Gastrocnemius medialis (tissue), 4 donors: Measurements from ENCODE around the gene RCAN3. TPM values are rescaled to one million over a fixed set of nuclear protein-coding genes. Genes with fewer than 3 reads are reported as not detected.
"Not testable (repeated sequence)": the region's sequence is repeated elsewhere in the genome, so short reads cannot be mapped to it uniquely, and the experiment has no call there.

Experiments
- ATAC-seq, 2 donors: fragments of 150-250 bp; one replicate each; pipeline ENCODE4 v1.9.1; 2016
- DNase-seq, 2 donors: peaks; one replicate each; pipeline ENCODE4 v3.0.0-alpha.2; 2019
- H3K27ac ChIP-seq, 4 donors: fragments of 200-600 bp; sonication (generic); 1 replicate in 1 of 4; 2 replicates in 3 of 4; pipeline ENCODE4 v1.5.1; 2016 to 2018; ENCODE audit warnings: mild to moderate bottlenecking in 2 of 4, moderate library complexity in 1 of 4
- H3K27me3 ChIP-seq, 3 donors: fragments of 200-600 bp; sonication (generic) in 2 of 3; 1 replicate in 1 of 3; 2 replicates in 2 of 3; pipeline versions ENCODE4 v1.5.1 to v1.6.0; 2016 to 2019; ENCODE audit warnings: mild to moderate bottlenecking in 1 of 3, moderate library complexity in 1 of 3
- H3K36me3 ChIP-seq, 2 donors: fragments of 200-600 bp; sonication (generic) in 1 of 2; one replicate each; pipeline ENCODE4 v1.5.1; 2017 to 2018
- H3K4me1 ChIP-seq, 2 donors: fragments of 200-600 bp; sonication (generic) in 1 of 2; one replicate each; pipeline ENCODE4 v1.5.1; 2016 to 2017; ENCODE audit warnings: mild to moderate bottlenecking in 2 of 2
- H3K4me3 ChIP-seq, 4 donors: fragments of 200-600 bp; sonication (generic) in 3 of 4; 1 replicate in 1 of 4; 2 replicates in 3 of 4; pipeline ENCODE4 v1.5.1; 2016 to 2019; ENCODE audit warnings: mild to moderate bottlenecking in 2 of 4
- H3K9me3 ChIP-seq, 3 donors: fragments of 200-600 bp; sonication (generic) in 2 of 3; 1 replicate in 1 of 3; 2 replicates in 2 of 3; pipeline ENCODE4 v1.5.1; 2016 to 2019
- CTCF ChIP-seq, 5 experiments: fragments of 450-650 bp in 3 of 5; fragments of 200-600 bp in 2 of 5; sonication (generic) in 2 of 5; IDR thresholded peaks in 4 of 5; conservative IDR thresholded peaks in 1 of 5; 1 replicate in 4 of 5; 2 replicates in 1 of 5; pipeline ENCODE4 v1.5.1; 2016 to 2019; ENCODE audit warnings: antibody characterized with exemption in 5 of 5, mild to moderate bottlenecking in 3 of 5, moderate library complexity in 3 of 5
- POLR2A ChIP-seq, 2 donors: fragments of 450-650 bp; IDR thresholded peaks; one replicate each; pipeline ENCODE4 v1.6.1; 2017; ENCODE audit warnings: antibody characterized with exemption in 2 of 2, mild to moderate bottlenecking in 2 of 2, moderate library complexity in 2 of 2
- in situ Hi-C, 4 donors: fragments of 200-750 bp; cut with MboI; loops; one replicate each; pipeline versions ENCODE4 v1.15.0 to v1.8.0; 2017; ENCODE audit warnings: low sequenced_read_pairs in 4 of 4
- intact Hi-C: fragments of 100-400 bp; cut with DNase I; formaldehyde crosslinking; loops from one replicate; pipeline ENCODE4 v1.15.1; 2023; ENCODE audit warnings: low total_unique reads
- total RNA-seq, 4 donors: library from RNA; depleted of rRNA; stranded (reverse); fragments of >200 nt; gene quantifications; one replicate each; pipeline versions ENCODE4 v1.1.0 to v1.2.3, GENCODE V29; 2016

The RCAN3 gene
- total RNA-seq, 4 donors from 2014 or later: 1.3 to 2.1 (median 1.8) TPM

- Histone ChIP-seq H3K27me3 (peaks cover 0 to 3% (median 0%) of the 10 kb centered on the region in 3 donors), H3K4me3 (no peak overlapping the region), H3K36me3 (no peaks in the 10 kb centered on the region), H3K4me1 (no peaks in the 10 kb centered on the region), H3K27ac (no peak overlapping the region), H3K9me3 (no peaks in the 10 kb centered on the region)
- intact Hi-C loops: no loop called here
- no peak for DNase-seq
- ATAC-seq: no peak
- in situ Hi-C loops: no loop called here
- no peak for TF ChIP-seq POLR2A (IDR thresholded peaks at IDR 0.05)
- TF ChIP-seq CTCF (IDR thresholded peaks at IDR 0.05 in 4 of 5, conservative IDR thresholded peaks at IDR 0.05 in 1 of 5): no peak
These were observed 11.1 kb downstream of the RCAN3 start for GRCh38 chr1:24513706-24514105.

GRCh38 chr1:24514946-24515345 is 12.3 kb downstream of the RCAN3 start:
- no peak for ATAC-seq
- no peak for TF ChIP-seq CTCF (IDR thresholded peaks at IDR 0.05 in 4 of 5, conservative IDR thresholded peaks at IDR 0.05 in 1 of 5)
- TF ChIP-seq POLR2A (IDR thresholded peaks at IDR 0.05): no peak
- in situ Hi-C loops: no loop called here
- H3K27ac ChIP-seq: no peak overlapping the region
- no peaks in the 10 kb centered on the region for H3K4me1 ChIP-seq
- H3K4me3 ChIP-seq: no peak overlapping the region
- H3K36me3 ChIP-seq: no peaks in the 10 kb centered on the region
- no peaks in the 10 kb centered on the region for H3K27me3 ChIP-seq
- no peak for DNase-seq
- intact Hi-C loops: no loop called here
- no peaks in the 10 kb centered on the region for H3K9me3 ChIP-seq

- H3K36me3 ChIP-seq: not testable (repeated sequence)
- ATAC-seq: peak in 1 of 2 donors; percentile 70
These were observed 13.1 kb downstream of the RCAN3 start for GRCh38 chr1:24515671-24516209.

GRCh38 chr1:24516506-24516905 is 13.9 kb downstream of the RCAN3 start:
- no peak for ATAC-seq
- Histone ChIP-seq H3K4me3 (no peak overlapping the region), H3K27ac (no peak overlapping the region), H3K27me3 (no peaks in the 10 kb centered on the region), H3K36me3 (no peaks in the 10 kb centered on the region), H3K9me3 (no peaks in the 10 kb centered on the region), H3K4me1 (no peaks in the 10 kb centered on the region)
- DNase-seq: no peak
- in situ Hi-C loops (no loop called here), intact Hi-C loops (no loop called here)
- TF ChIP-seq CTCF (IDR thresholded peaks at IDR 0.05 in 4 of 5, conservative IDR thresholded peaks at IDR 0.05 in 1 of 5) (no peak), POLR2A (IDR thresholded peaks at IDR 0.05) (no peak)

More at GRCh38 chr1:24515671-24516209, 13.1 kb downstream of the RCAN3 start:
- intact Hi-C loops, H3K4me1 ChIP-seq, in situ Hi-C loops, H3K27ac ChIP-seq, DNase-seq, H3K4me3 ChIP-seq, H3K9me3 ChIP-seq, H3K27me3 ChIP-seq: not testable (repeated sequence)

GRCh38 chr1:24517898-24518297 is 15.3 kb downstream of the RCAN3 start:
- in situ Hi-C loops: no loop called here
- Histone ChIP-seq H3K36me3 (no peaks in the 10 kb centered on the region), H3K4me1 (no peaks in the 10 kb centered on the region), H3K27me3 (no peaks in the 10 kb centered on the region), H3K27ac (no peak overlapping the region), H3K4me3 (no peak overlapping the region), H3K9me3 (no peaks in the 10 kb centered on the region)
- TF ChIP-seq POLR2A (IDR thresholded peaks at IDR 0.05): no peak
- TF ChIP-seq CTCF (IDR thresholded peaks at IDR 0.05 in 4 of 5, conservative IDR thresholded peaks at IDR 0.05 in 1 of 5): no peak
- ATAC-seq: no peak
- intact Hi-C loops: no loop called here
- no peak for DNase-seq

- ATAC-seq, H3K27ac ChIP-seq, H3K9me3 ChIP-seq, intact Hi-C loops, H3K27me3 ChIP-seq, DNase-seq, H3K4me1 ChIP-seq, H3K36me3 ChIP-seq, H3K4me3 ChIP-seq, in situ Hi-C loops: not testable (repeated sequence)
These were observed 17.6 kb downstream of the RCAN3 start for GRCh38 chr1:24520282-24520681.
